IPS-NIHi7 (cell line): ENCODE data around the gene JARID2.
A peak's percentile ranks its signal among the peaks of the same experiment; 100 is the strongest.

ENCODE experiments used
- DNase-seq: peaks from one replicate; pipeline ENCODE4 v3.0.0; 2012; ENCODE audit warnings: mixed read lengths; ENCODE audit errors: extremely low spot score

The JARID2 gene

GRCh38 chr6:15490242-15491100, 244.6 kb downstream of the JARID2 start:
- DNase-seq, result no peak

GRCh38 chr6:15491255-15491985, 245.6 kb downstream of the JARID2 start:
- DNase-seq, result peak; percentile 66

GRCh38 chr6:15491986-15492269, 246.1 kb downstream of the JARID2 start:
- DNase-seq, result no peak

DNA sequence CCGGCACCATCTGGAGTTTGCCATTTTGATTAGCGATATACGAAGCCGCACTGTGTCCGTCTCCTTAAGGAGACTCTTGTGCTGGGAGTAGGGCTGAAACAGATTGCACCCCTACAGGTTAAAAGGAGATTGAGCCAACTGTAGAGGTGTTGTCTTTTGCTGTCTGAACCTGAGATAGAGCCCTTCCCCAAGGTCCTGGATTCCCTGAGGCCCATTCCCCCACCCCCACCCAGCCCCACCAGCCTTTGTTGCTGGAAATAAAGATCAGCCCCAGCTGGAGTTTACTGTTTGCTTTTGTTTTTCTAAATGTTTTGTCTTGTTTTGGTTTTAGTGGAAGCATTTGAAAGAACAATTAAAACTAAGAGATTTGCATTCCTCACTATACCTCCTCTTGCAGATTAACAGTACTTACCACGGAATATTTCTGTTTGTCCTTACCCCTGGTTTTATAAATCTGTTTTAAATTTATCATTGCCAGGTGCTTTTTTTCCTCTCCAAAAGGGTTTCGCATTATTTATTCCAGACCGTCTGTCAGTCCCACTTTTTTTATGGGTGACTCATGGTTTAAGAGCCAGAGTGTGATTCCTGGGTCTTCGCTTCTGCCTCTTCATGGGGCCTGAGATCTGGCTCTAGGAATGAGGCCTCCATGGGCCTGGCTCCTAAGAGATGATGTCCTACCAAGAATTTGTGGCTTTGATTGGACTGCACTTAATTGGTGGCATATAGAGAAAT, 247.7 kb downstream of the JARID2 start:
- DNase-seq, result peak; percentile 60

DNA sequence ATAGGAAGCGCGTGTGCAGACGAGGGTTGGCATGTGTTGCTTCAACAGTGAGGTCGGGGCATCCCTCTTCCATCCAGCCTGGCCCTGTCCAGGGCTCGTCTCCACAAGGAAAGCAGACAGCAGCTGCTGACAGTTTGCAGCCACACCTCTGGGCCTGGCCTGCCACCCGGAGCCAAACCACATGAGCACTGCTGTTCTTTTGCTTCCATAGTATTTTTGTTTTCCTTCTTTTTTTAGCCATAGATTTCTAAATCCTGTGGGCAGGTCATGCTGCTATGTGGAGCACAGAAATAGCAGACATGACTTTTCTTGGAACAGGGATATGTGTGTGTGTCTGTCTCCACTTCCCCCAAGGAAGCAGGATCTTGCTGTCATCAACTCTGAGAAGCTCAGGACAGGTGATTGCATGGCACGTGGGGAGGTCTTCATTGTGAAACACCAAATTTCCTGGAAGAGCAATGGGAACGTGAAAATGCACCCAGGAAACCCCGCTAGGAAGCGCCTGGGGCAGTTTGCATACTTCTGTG, 249.6 kb downstream of the JARID2 start:
- no peak for DNase-seq

- no peak for DNase-seq
Observed at GRCh38 chr6:15496345-15497131, 250.7 kb downstream of the JARID2 start.

DNA sequence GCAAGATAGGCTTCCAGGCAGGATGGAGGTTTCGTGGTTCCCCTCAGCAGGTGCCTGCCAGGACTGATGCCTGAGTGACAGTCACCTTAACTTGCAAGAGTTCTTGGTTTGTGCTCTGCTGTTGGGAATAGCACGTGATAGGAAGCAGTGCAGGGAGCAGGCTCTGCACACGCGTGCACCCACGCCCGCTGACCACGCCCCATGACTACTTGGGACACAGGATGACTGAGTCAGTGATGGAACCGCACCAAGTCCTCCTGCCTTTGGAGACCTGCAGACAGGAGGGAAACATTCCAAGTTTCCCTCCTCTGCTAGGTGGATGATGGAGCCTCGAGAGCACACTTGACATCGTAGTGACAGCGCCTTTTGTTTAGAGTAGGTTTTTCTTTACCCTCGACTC, 252.8 kb downstream of the JARID2 start:
- no peak for DNase-seq

- no peak for DNase-seq
Observed at GRCh38 chr6:15499125-15499524, 253.3 kb downstream of the JARID2 start.

DNA sequence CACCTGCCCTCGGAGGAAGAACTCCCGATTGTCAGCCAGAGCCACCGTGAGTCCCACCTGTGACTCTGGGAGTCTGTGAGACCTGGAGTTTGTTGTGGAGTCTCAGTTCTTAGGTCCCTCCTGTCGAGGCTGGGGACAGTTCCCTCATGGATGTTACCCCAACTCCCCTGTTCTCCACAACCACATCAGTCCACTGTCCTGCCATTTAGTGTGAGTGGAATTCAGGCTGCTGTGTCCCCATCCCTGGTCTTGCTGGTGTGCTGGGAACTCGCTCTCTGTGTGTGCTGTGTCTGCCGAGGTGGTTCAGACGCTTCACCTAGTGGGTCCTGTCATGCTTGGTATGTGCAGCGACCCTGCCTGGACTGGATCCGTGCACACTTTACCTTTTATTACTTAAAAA, 253.7 kb downstream of the JARID2 start:
- DNase-seq, result no peak

DNA sequence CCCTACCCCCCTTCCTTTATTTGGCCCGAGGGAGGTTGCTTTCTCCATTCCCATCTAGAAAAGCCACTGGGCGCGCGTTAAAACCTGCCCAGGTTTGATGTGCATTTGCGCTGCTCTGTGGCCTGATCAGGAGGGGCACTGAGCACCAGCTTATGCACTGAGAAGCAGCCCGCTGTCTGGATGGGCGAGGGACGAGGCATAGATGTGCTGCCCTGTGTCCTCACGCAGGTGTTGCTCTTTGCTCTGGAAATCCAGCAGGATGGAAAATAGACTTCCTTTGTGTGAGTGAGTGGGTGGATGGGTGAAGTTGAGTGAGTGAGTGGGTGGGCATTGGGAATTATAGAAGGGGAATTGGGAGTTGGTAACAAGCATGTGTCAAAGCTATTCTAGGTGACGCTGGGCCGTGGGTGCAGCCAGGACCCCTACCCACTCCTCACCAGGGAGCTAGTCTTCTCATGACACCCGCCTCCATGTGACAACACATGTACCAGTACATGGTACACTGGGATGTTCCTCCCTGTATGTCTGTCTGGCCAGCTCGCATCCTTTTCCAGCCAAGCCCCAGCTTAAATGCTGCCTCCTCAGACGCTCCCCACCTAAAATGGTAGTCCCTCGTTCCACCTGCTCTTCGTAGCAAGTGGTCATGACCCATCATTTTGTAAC, 254.3 kb downstream of the JARID2 start:
- DNase-seq, result no peak

DNA sequence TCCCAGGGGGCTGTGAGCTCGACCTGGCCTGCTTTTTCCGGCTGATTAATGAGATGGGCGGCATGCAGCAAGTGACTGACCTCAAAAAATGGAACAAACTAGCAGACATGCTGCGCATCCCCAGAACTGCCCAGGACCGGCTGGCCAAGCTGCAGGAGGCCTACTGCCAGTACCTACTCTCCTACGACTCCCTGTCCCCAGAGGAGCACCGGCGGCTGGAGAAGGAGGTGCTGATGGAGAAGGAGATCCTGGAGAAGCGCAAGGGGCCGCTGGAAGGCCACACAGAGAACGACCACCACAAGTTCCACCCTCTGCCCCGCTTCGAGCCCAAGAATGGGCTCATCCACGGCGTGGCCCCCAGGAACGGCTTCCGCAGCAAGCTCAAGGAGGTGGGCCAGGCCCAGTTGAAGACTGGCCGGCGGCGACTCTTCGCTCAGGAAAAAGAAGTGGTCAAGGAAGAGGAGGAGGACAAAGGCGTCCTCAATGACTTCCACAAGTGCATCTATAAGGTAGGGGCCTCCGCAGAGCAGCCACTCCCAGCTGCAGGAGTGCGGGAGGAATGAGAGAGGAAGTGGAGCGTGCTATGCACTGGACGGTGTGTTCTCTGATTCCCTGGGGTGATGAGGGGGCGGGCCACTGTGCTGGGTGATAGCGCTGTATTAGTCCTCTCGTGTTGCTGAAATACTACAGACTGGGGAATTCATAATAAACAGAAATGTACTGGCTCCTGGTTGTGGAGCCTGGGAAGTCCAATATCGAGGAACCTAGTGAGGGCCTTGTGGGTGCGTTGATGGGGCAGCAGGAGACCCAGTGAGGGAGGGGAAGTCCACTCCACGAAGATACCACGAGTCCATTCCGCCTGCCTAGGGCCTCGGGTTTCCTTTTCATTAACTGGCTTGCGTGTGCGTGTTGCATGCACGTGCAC, 255.3 kb downstream of the JARID2 start:
- no peak for DNase-seq

DNA sequence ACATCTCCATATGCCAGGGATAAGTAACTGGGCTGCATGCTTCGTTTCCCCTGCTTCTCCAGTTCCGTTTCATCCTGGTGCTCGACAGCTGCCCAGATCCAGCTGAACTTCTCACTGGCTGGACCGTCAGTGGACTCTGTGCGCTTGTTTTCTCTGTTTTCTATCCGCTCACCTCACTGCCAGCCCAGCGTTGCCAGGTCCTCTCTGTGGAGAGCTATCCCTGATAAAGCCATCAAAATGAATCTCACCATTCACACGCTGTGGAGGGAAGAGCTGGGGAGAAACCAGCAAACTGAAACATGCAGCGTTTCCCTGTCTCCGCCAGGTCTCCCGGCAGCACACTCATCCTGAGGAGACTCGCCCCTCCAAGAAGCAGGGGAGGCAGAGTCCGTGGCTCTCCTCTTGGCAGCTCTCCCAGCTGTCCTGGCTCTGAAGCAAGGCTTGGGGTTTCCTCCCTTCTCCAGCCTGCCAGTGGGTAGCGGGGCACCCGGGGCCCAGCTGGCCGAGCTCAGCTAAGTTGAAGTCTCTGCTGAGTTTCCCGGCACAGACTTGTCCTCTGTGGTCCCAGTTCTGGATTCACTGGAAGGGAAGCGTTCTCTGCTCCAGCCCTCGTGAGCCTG, 256.1 kb downstream of the JARID2 start:
- no peak for DNase-seq

DNA sequence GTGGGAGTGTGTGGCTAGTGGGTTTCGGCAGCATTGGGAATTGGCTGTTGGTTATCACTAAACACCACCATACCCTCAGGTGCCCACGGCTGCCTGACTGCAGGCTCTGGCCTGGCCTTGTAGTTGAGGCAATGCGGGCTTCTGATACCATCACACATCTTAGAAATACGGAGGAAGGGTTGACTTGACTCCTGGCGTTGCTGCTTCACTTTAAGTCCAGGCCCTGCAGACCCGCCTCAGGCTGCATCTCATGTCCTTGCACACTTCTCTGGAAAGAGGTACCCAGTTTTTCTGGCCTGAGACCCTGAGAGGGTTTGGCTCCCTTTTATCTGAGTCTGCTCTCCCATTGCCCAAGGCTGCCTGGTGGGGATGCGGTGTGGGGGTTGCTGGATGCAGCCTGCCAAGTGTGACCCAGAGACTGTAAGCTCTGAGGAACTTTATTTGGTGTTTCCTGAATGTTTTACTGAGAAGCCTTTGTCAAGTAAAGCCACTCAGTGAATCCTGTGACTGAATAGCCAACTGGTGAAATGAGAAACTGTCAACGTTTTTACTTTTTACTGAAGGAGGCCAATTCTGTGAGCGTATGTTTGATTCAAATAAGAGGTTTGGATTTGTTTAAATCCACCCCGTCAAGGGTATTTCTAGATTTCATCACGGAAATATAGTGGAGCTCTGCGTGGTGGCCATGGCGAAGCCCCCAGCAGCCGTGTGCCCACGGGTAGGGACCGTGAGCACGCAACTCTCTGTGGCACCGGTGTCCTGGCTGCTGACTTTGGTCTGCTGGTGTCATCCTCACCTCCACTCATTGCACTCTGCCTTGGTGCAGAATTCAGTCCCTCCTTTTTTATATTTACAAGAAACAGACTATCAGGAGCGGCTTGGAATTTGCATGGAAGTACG, 256.8 kb downstream of the JARID2 start:
- no peak for DNase-seq

GRCh38 chr6:15503346-15503680, 257.4 kb downstream of the JARID2 start:
- no peak for DNase-seq

DNA sequence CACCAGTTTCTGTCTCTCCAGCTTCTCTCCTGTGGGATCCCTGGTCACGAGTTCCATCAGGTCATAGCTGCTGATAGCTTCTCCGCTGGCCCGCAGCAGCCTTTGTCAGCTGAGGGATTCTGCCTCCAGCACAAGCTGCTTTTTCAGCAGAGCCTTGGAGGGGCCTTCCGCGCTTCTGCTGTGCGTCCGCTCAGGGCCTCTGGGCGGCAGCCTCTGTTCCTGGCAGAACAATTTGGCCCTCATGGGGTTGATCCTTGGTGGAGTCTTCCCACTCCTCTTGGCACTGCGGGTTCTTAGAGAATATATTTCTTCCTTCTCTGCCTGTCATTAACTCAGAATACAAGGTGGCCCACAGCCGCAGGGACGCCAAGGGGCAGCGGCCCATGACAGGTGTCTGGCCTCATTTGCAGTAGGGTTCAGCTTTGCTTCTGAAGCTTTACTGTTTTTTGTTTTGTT, 258.2 kb downstream of the JARID2 start:
- DNase-seq, result no peak

DNA sequence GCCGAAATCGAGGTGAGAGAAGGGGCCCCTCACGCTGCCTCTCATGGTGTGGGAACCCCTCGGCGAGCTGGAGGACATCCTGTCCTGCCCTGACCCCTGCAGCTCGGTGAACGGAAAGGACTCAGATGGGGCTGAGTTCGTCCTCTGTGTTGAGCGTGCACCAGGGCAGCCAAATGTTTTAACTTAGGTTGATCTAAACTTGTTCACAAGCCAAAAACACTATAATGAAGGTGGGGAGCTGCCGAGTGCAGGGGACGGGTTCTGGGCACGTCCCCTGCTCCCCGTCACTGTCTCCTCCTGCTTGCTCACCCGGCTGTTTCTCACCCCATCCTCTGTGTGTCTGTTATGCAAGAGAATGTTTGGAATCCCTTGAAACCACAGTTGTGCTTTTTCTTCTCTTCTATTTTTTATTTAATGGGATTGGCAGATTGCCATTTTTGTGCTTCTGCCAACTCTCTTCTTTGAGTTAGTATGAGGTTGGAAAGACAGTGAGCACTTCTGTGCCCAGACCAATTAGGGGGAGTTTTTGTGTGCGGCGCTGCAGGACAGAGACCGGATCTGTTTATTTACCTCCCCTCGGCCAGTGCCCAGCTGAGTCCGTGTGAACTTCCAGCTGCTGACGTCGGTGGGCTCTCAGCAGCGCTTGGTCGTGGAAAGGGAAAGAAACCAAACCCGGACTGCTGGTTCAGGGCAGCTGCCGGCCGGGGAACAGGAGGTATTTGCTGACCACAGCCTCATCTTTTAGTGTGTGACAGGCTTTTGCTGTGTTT, 258.9 kb downstream of the JARID2 start:
- DNase-seq, result no peak

DNA sequence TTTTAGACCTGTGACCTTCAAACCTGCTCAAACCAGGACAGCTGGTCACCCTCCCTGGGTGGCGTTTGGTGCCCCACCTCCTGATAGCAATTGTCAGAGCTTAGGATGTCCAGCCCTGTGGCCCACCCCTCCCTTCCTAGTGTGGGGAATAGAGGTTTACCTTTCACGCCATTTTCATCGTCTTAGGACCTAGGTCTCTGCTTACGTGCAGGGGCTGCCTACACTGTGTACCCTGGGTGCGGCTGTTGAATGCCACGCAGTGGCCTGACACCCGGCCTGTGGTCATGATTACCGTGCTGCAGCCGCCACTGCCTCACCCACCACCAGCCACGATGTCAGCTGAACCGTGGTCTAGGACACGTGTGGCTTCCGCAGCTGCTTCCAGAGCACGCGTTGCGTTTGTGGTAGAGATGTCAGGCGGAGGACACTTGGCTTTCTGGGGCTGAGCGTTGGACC, 259.6 kb downstream of the JARID2 start:
- DNase-seq, result no peak

GRCh38 chr6:15506066-15506465, 260.2 kb downstream of the JARID2 start:
- DNase-seq, result no peak
